GM18951 (cell line): Measurements from ENCODE around the gene TECPR2.

Experiments
- POLR2A ChIP-seq: IDR thresholded peaks from 4 replicates; pipeline ENCODE4 v1.6.1; 2011; ENCODE audit warnings: mild to moderate bottlenecking; ENCODE audit not compliant: insufficient read length, insufficient read depth; ENCODE audit errors: extremely low read depth
- in situ Hi-C: fragments of 300-500 bp; cut with MboI; formaldehyde crosslinking; loops from one replicate; pipeline ENCODE4 v1.12.0; 2022; ENCODE audit warnings: low sequenced_read_pairs, mixed read lengths, inconsistent platforms; ENCODE audit not compliant: unreplicated experiment

The TECPR2 gene

GRCh38 chr14:102481371-102481770 is 118.6 kb downstream of the TECPR2 start:
- no peak for TF ChIP-seq POLR2A
- in situ Hi-C loops, result no loop called here

- TF ChIP-seq POLR2A, result no peak
- in situ Hi-C loops, result no loop called here
Observed at GRCh38 chr14:102481791-102482238, 119.1 kb downstream of the TECPR2 start.

GRCh38 chr14:102484316-102484715 is 121.6 kb downstream of the TECPR2 start:
- in situ Hi-C loops, result no loop called here
- TF ChIP-seq POLR2A, result no peak

DNA sequence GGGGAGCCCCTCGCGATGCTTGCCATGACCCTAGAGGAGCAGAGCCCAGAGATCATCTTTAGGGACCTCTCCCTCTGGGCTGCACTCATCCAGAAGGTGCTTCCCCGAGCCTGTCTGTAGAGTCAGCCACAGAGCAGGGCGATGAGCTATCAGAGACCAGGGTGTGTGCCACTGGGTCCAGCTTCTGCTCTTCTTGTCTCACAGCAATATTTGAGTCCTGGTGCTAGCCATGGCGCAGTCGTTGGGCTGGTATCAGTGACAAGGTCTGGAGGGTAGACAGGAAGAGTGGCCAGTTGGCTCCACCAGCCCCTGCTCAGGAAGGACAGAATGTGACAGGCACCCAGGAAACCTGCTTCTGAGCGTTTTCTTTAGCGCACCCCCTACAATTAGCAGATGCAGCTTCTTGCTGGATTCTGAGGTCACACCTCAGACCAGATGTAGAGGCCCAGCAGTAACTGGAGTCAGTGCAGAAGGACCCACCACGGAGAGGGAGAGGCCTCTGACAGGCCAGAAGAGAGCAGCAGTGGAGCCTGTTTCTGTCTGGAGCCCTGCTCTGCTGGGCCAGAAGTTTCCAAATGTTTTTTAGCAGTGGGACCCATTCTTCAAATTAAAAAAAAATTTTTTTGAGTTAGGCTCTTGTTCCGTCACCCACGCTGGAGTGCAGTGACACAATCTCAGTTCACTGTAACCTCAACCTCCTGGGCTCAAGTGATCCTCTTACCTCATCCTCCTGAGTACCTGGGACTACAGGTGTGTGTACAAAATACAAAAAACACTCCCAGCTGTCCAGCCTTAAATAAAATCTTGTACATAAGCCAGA is 123.2 kb downstream of the TECPR2 start:
- no peak for TF ChIP-seq POLR2A
- in situ Hi-C loops, result no loop called here

DNA sequence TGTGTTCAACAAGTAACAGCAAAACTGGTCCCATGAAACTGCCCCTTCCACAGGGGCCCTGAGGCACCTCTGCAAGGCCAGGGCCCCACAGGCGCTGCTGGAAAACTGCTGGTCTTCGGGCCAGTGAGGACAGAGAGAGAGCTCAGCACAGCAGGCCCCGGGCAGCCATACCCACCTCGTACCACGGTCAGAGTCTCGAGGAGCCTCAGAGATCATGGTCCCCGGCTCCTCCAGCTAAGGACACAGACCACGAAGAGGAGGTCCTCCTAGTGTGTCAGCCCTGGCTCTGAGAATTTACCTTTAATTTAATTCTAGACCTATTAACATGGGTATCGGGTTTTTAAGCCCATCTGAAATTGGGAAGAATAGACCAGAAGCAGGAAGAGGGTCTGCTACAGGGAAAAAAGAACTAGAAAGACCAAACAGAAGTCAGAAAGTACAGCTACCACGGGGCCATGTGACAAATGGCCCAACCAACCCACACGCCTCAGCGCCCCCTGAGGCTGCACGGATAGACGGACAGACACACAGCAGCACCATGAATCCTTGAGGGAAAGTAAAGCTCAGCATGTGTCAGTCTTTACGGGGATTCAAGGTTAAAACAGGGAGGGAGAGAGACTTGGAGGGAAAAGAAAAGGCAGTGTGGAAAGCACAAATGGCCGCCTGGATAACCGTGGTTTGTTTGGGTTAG is 123.9 kb downstream of the TECPR2 start:
- no peak for TF ChIP-seq POLR2A
- in situ Hi-C loops, result no loop called here

GRCh38 chr14:102487204-102487577 is 124.5 kb downstream of the TECPR2 start:
- in situ Hi-C loops, result no loop called here
- TF ChIP-seq POLR2A, result no peak

- TF ChIP-seq POLR2A, result no peak
- in situ Hi-C loops, result no loop called here
Observed at GRCh38 chr14:102490456-102490855, 127.7 kb downstream of the TECPR2 start.

DNA sequence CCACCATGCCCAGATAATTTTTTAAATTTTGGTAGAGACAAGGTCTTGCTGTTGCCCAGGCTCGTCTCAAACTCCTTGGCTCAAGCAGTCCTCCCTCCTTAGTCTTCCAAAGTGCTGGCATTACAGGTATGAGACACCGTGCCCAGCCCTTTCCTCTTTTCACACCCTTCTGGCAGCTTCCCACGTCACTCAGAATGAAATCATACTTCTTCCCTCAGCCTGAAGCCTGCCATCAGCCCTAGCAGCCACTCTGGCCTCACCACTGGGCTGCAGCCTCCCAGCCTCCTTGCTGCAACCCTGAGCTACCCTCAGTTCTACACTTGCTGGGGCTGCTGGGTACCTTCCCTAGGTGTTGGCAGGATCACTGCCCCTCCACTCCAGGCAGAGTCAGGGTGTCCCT is 128.6 kb downstream of the TECPR2 start:
- no peak for TF ChIP-seq POLR2A
- in situ Hi-C loops, result no loop called here

- TF ChIP-seq POLR2A, result no peak
- in situ Hi-C loops, result no loop called here
Observed at GRCh38 chr14:102491786-102492530, 129.2 kb downstream of the TECPR2 start.

- no peak for TF ChIP-seq POLR2A
- in situ Hi-C loops, result no loop called here
Observed at GRCh38 chr14:102492531-102492910, 129.8 kb downstream of the TECPR2 start.

DNA sequence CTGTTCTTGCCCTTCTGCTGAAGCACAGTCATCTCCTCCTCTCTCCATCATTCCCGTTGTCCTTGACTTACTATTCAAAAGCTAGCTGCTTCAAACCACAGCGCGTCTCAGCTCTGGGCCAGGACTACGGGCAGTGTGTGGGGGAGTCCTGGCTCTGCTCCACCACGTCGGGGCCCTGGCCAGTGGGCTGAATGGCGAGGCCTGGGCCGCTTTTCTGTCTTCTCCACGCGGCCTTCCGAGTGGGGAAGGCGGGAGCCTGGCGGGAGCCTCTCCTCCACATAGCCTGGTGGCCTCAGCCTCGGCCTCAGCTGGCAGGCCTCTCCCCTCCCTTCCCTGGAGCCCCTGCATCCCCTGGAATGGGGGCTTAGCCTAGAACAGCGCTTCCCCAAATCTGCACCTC is 130.4 kb downstream of the TECPR2 start:
- no peak for TF ChIP-seq POLR2A

DNA sequence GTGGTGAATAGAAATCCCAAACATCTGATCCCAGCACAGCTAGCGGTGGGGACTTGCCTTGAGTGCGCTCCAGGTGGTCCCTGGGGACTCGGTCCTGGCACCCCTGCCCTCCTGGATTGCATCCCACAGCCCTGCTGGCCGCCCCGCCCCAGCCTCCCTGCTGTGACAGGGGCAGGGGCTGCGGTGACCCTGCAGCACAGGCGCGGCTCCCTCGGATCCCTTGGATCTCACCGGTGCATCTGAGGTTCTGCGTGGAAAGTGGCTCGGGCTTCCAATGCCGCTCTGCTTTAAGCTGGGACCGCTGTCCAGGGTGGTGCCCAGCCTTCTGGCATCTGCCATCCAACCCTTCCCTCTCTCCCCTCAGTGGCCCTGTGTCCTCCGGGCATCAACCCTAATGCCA is 130.8 kb downstream of the TECPR2 start:
- TF ChIP-seq POLR2A, result no peak
- in situ Hi-C loops, result no loop called here

More for the DNA sequence above, 130.4 kb downstream of the TECPR2 start:
- in situ Hi-C loops, result no loop called here

DNA sequence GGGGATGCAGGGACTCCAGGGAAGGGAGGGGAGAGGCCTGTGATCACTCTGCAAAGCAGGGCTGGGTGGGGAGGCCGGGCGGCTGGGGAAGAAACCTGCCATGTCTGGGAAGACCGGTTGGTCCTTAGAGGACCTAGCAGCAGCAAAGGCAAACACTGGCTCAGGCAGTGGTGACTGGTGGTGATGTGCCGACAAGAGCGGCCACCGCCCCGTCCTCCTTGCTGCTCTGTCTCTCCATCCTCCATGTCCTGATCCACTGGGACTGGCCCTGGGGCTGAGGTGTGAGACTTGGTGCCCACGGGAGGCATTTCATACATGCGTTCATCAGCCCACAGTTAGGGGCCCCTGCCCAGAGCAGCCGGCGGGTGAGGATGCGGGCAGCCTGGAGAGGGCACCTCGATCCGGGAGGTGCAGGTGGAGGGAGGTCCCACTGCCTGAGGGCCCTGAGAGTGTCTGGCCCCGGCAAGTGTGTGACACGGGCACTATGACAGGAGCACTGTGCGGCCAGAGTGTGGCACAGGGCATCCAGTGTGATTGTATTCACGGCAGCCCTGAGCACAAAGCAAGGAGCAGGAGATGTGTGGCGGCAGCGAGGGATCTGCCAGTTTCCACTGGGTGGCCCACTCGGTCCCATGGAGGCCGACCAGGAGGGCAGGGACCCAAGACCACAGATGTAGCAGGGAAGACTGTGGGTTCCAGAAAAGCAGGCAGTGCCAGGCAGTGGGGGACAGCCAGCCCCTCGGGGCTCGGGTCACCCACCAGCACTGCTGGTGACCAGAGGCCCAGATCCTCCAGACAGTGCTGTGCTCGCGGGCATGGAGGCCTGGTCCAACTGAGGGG is 133.0 kb downstream of the TECPR2 start:
- in situ Hi-C loops, result no loop called here
- no peak for TF ChIP-seq POLR2A

DNA sequence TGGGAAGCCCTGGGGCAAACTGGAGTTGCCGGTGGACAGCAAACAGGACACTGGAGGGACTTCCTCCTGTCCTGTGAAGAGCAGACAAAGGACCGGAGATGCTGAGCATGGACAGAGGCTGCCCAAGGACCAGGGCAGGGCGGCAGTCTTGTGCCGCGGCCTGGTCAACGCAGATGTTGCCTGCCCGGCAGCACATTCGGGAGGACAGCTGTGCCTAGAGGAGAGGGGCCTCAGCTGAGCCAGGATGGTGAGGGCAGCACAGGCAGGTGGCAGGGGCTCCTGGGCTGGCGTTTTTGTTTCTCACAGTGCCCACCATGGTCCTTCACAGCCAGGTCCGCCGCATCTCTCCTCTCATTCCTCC is 133.6 kb downstream of the TECPR2 start:
- in situ Hi-C loops, result no loop called here
- no peak for TF ChIP-seq POLR2A
